Pons (tissue), 1 donor: ENCODE data around the gene L3MBTL3.
A peak's percentile ranks its signal among the peaks of the same experiment; 100 is the strongest.
"Not testable (repeated sequence)": the region's sequence is repeated elsewhere in the genome, so short reads cannot be mapped to it uniquely, and the experiment has no call there.

ENCODE experiments used
- DNase-seq: peaks from one replicate; pipeline ENCODE4 v3.0.0-alpha.2; 2016; ENCODE audit warnings: low spot score

The L3MBTL3 gene

GRCh38 chr6:130076512-130076911 lies 58.1 kb downstream of the L3MBTL3 start:
- no peak for DNase-seq

- no peak for DNase-seq
Measured at GRCh38 chr6:130090796-130091195, 72.4 kb downstream of the L3MBTL3 start.

GRCh38 chr6:130093546-130093945 lies 75.2 kb downstream of the L3MBTL3 start:
- DNase-seq = no peak

- no peak for DNase-seq
Measured at GRCh38 chr6:130098317-130098716, 79.9 kb downstream of the L3MBTL3 start.

GRCh38 chr6:130099119-130099518 lies 80.7 kb downstream of the L3MBTL3 start:
- no peak for DNase-seq

GRCh38 chr6:130105996-130106704 lies 87.8 kb downstream of the L3MBTL3 start:
- DNase-seq = no peak

GRCh38 chr6:130107710-130108109 lies 89.3 kb downstream of the L3MBTL3 start:
- no peak for DNase-seq

GRCh38 chr6:130111031-130111430 lies 92.7 kb downstream of the L3MBTL3 start:
- no peak for DNase-seq

GRCh38 chr6:130113201-130113710 lies 94.9 kb downstream of the L3MBTL3 start:
- DNase-seq = no peak

- peak; percentile 31 for DNase-seq
Measured at GRCh38 chr6:130115036-130115435, 96.7 kb downstream of the L3MBTL3 start.

GRCh38 chr6:130116273-130116672 lies 97.9 kb downstream of the L3MBTL3 start:
- no peak for DNase-seq

GRCh38 chr6:130117187-130117701 lies 98.9 kb downstream of the L3MBTL3 start:
- DNase-seq = not testable (repeated sequence)

- DNase-seq = no peak
Measured at GRCh38 chr6:130118236-130118635, 99.9 kb downstream of the L3MBTL3 start.

GRCh38 chr6:130119211-130119610 lies 100.8 kb downstream of the L3MBTL3 start:
- no peak for DNase-seq

- DNase-seq = no peak
Measured at GRCh38 chr6:130120731-130121130, 102.3 kb downstream of the L3MBTL3 start.

- DNase-seq = no peak
Measured at GRCh38 chr6:130122243-130122642, 103.9 kb downstream of the L3MBTL3 start.

GRCh38 chr6:130127195-130127594 lies 108.8 kb downstream of the L3MBTL3 start:
- no peak for DNase-seq

- DNase-seq = no peak
Measured at GRCh38 chr6:130128326-130128725, 109.9 kb downstream of the L3MBTL3 start.

- no peak for DNase-seq
Measured at GRCh38 chr6:130129762-130130246, 111.4 kb downstream of the L3MBTL3 start.

GRCh38 chr6:130132286-130132701 lies 113.9 kb downstream of the L3MBTL3 start:
- DNase-seq = no peak

- peak; percentile 26 for DNase-seq
Measured at GRCh38 chr6:130134582-130134981, 116.2 kb downstream of the L3MBTL3 start.

- DNase-seq = no peak
Measured at GRCh38 chr6:130136798-130137197, 118.4 kb downstream of the L3MBTL3 start.

- DNase-seq = no peak
Measured at GRCh38 chr6:130138116-130138908, 119.9 kb downstream of the L3MBTL3 start.
